ENCODE data around the gene DMAC2. TPM values are rescaled to one million over a fixed set of nuclear protein-coding genes. Genes with fewer than 3 reads are reported as not detected.

DMAC2 gene
- total RNA-seq, 1 donor from 2014 or later: 39.5 TPM

GRCh38 chr19:41402010-41402409 is 37.7 kb downstream of the DMAC2 start:
- DNase-seq (ENCODE audit: low read depth) (no peak), FAIRE-seq (no peak)
- H3K36me3 ChIP-seq (ENCODE audit: control insufficient read depth, insufficient read depth, low read length): no peaks in the 10 kb centered on the region
- no peak overlapping the region for H3K4me3 ChIP-seq (ENCODE audit: low read depth, low read length)
- TF ChIP-seq CTCF (IDR thresholded peaks at IDR 0.05; ENCODE audit: insufficient read depth, low read length, severe bottlenecking): no peak
- no peaks in the 10 kb centered on the region for H3K27me3 ChIP-seq (ENCODE audit: control insufficient read depth, insufficient read depth, low read length)

- FAIRE-seq (no peak), DNase-seq (ENCODE audit: low read depth) (peak; percentile 17)
- Histone ChIP-seq H3K4me3 (ENCODE audit: low read depth, low read length) (no peak overlapping the region), H3K36me3 (ENCODE audit: control insufficient read depth, insufficient read depth, low read length) (no peaks in the 10 kb centered on the region), H3K27me3 (ENCODE audit: control insufficient read depth, insufficient read depth, low read length) (no peaks in the 10 kb centered on the region)
- no peak for TF ChIP-seq CTCF (IDR thresholded peaks at IDR 0.05; ENCODE audit: insufficient read depth, low read length, severe bottlenecking)
Observed at GRCh38 chr19:41401483-41401882, 38.2 kb downstream of the DMAC2 start.

DNA sequence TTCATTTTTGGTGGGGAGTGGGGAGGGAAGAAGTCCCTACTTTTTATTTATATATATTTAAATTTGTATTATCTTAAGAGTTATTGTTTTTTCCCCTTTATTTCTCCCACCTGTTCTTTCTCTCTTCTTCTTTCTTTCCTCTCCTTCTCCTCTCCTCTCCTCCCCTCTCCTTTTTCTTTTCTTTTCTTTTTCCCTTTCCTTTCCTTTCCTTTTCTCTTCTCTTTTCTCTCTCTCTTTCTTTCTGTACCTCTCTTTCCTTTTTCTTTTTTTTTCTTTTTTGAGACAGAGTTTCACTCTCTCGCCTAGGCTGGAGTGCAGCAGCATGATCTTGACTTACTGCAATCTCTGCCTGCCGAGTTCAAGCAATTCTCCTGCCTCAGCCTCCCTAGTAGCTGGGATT is 40.2 kb downstream of the DMAC2 start:
- FAIRE-seq: no peak
- no peak for DNase-seq (ENCODE audit: low read depth)
- H3K4me3 ChIP-seq (ENCODE audit: low read depth, low read length): no peak overlapping the region

DNA sequence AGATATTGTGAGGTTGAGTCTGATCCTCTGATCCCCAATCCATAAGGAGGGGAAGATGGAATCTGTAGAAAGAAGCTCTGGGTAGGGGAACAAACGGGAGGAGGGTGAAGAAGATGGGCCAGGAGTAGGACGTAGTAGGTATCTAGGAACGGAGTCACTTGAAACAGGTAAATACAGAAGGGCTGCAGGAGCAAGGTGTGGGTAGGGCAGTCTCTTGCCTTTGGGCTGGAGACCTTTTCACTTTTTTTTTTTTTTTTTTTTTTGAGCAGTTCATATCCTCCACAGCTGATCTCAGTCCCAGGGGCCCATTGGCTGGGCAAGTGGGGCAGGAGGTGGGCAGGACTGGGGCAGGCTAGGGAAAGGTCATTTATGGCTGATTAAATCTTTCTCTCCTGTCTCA is 40.6 kb downstream of the DMAC2 start:
- Histone ChIP-seq H3K27me3 (ENCODE audit: control insufficient read depth, insufficient read depth, low read length) (no peaks in the 10 kb centered on the region), H3K36me3 (ENCODE audit: control insufficient read depth, insufficient read depth, low read length) (no peaks in the 10 kb centered on the region), H3K4me3 (ENCODE audit: low read depth, low read length) (no peak overlapping the region)
- FAIRE-seq (no peak), DNase-seq (ENCODE audit: low read depth) (no peak)
- TF ChIP-seq CTCF (IDR thresholded peaks at IDR 0.05; ENCODE audit: insufficient read depth, low read length, severe bottlenecking): no peak

More for the DNA sequence above, 40.2 kb downstream of the DMAC2 start:
- Histone ChIP-seq H3K36me3 (ENCODE audit: control insufficient read depth, insufficient read depth, low read length) (no peaks in the 10 kb centered on the region), H3K27me3 (ENCODE audit: control insufficient read depth, insufficient read depth, low read length) (no peaks in the 10 kb centered on the region)
- TF ChIP-seq CTCF (IDR thresholded peaks at IDR 0.05; ENCODE audit: insufficient read depth, low read length, severe bottlenecking): no peak

DNA sequence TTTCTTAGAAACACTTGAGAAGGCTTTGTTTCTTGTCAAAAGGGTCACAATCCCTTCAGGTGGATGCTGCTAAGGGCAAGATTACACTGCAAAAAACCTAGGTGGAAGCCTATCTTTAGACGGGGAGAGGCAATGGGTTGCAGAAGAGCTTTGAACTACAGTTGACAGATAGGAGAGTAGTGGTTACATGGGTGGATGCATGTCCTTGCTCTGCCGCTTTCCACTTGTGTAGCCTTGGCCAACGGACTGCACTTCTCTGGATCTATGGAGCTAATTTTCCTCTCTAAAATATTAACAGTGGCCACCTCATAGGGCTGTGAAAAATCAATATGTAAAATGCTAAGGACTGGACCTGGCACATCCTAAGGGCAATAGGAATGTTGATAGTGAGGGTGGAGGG is 41.1 kb downstream of the DMAC2 start:
- TF ChIP-seq CTCF (IDR thresholded peaks at IDR 0.05; ENCODE audit: insufficient read depth, low read length, severe bottlenecking): no peak
- Histone ChIP-seq H3K4me3 (ENCODE audit: low read depth, low read length) (peak overlapping the region; percentile 88), H3K27me3 (ENCODE audit: control insufficient read depth, insufficient read depth, low read length) (no peaks in the 10 kb centered on the region), H3K36me3 (ENCODE audit: control insufficient read depth, insufficient read depth, low read length) (no peaks in the 10 kb centered on the region)
- no peak for FAIRE-seq
- DNase-seq (ENCODE audit: low read depth): no peak

DNA sequence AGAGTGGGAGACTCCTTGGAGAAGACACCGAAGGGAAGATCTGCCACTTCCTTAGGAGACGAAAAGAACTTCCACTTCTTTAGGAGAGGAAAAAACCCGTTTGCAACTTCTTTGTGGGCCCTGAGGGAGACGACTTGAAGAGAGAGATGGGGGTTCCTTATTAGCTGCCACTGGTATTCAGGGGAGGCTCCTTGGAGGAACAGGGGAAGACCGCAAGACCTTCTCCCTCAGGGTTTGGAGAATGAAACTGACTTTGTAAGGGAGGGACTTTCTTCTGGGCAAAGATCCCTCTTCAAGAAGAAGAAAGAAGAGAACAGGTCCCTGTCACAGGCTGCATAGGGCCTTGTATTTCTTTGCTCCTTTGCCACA is 41.7 kb downstream of the DMAC2 start:
- TF ChIP-seq CTCF (IDR thresholded peaks at IDR 0.05; ENCODE audit: insufficient read depth, low read length, severe bottlenecking): no peak
- FAIRE-seq (no peak), DNase-seq (ENCODE audit: low read depth) (peak; percentile 11)
- Histone ChIP-seq H3K27me3 (ENCODE audit: control insufficient read depth, insufficient read depth, low read length) (no peaks in the 10 kb centered on the region), H3K36me3 (ENCODE audit: control insufficient read depth, insufficient read depth, low read length) (no peaks in the 10 kb centered on the region), H3K4me3 (ENCODE audit: low read depth, low read length) (peak overlapping the region; percentile 88)

Data from bronchial epithelial cell (primary cell).